ENCODE measurements around the gene FAM171A1.
A peak's percentile ranks its signal among the peaks of the same experiment; 100 is the strongest.

Gene FAM171A1

DNA sequence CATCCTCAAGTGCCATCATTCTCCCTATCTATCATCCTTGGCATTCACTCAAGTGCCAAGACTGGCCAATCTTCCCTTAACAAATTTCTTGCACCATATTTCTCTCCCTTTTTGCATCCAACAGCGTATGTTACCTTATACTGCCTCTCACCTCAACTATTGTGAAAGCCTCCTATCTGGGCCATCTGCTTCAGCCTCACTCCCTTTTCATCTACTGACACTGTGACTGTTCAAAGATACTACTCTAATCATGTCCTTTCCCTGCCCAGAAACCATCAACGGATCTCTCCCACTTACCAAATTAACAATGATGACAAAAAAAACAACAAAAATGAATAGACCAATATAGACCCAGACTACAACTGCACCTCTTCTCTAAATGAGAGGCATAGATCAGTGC lies 112.0 kb downstream of the FAM171A1 start:
- Histone ChIP-seq H4K20me1 (ENCODE audit: insufficient read depth, low read length) (no peaks in the 10 kb centered on the region), H3K4me3 (ENCODE audit: low read length) (no peak overlapping the region), H3K4me1 (ENCODE audit: low read length) (peaks cover 27% of the 10 kb centered on the region), H3K27ac (ENCODE audit: low read length) (no peak overlapping the region), H3K36me3 (replicated peaks; ENCODE audit: low read depth, low read length) (no peaks in the 10 kb centered on the region), H3K9ac (ENCODE audit: low read length) (no peak overlapping the region), H3K79me2 (ENCODE audit: low read length) (no peaks in the 10 kb centered on the region), H3K4me2 (ENCODE audit: low read length) (no peak overlapping the region), H3K27me3 (ENCODE audit: low read depth, low read length) (no peaks in the 10 kb centered on the region), H3K9me3 (ENCODE audit: insufficient read depth, low read length) (no peaks in the 10 kb centered on the region), H2AFZ (ENCODE audit: low read depth, low read length) (no peak overlapping the region)
- TF ChIP-seq EZH2phosphoT487 (IDR thresholded peaks at IDR 0.05; ENCODE audit: low read depth) = no peak
- TF ChIP-seq, protein P1, sequence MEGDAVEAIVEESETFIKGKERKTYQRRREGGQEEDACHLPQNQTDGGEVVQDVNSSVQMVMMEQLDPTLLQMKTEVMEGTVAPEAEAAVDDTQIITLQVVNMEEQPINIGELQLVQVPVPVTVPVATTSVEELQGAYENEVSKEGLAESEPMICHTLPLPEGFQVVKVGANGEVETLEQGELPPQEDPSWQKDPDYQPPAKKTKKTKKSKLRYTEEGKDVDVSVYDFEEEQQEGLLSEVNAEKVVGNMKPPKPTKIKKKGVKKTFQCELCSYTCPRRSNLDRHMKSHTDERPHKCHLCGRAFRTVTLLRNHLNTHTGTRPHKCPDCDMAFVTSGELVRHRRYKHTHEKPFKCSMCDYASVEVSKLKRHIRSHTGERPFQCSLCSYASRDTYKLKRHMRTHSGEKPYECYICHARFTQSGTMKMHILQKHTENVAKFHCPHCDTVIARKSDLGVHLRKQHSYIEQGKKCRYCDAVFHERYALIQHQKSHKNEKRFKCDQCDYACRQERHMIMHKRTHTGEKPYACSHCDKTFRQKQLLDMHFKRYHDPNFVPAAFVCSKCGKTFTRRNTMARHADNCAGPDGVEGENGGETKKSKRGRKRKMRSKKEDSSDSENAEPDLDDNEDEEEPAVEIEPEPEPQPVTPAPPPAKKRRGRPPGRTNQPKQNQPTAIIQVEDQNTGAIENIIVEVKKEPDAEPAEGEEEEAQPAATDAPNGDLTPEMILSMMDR (IDR thresholded peaks at IDR 0.05; ENCODE audit: low read depth, low read length) = no peak

DNA sequence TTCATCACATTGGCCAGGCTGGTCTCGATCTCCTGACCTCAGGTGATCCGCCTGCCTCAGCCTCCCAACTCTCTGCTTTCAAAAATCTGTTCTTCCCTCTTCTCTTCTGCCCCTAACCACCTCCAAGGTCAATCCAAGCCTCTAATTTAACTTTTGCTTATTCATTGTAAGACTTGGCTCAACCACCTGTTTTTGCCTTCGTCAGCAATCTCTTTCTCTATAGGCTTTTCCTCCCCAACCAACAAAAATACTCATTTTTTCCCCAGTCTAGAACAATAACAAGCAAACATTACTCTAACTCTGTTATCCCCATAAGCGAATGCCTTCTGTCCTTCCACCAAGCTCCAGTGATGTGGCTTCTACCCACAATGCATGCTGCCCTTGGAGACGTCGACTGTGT lies 112.8 kb downstream of the FAM171A1 start:
- H3K27me3 ChIP-seq (ENCODE audit: low read depth, low read length) = no peaks in the 10 kb centered on the region
- no peak overlapping the region for H2AFZ ChIP-seq (ENCODE audit: low read depth, low read length)
- H3K4me3 ChIP-seq (ENCODE audit: low read length) = no peak overlapping the region
- no peak overlapping the region for H3K9ac ChIP-seq (ENCODE audit: low read length)
- H3K79me2 ChIP-seq (ENCODE audit: low read length) = no peaks in the 10 kb centered on the region
- H3K4me2 ChIP-seq (ENCODE audit: low read length) = no peak overlapping the region
- TF ChIP-seq, protein P1 (IDR thresholded peaks at IDR 0.05; ENCODE audit: low read depth, low read length) = no peak
- no peak for TF ChIP-seq EZH2phosphoT487 (IDR thresholded peaks at IDR 0.05; ENCODE audit: low read depth)
- no peaks in the 10 kb centered on the region for H4K20me1 ChIP-seq (ENCODE audit: insufficient read depth, low read length)
- H3K27ac ChIP-seq (ENCODE audit: low read length) = no peak overlapping the region
- H3K9me3 ChIP-seq (ENCODE audit: insufficient read depth, low read length) = no peaks in the 10 kb centered on the region
- no peaks in the 10 kb centered on the region for H3K36me3 ChIP-seq (replicated peaks; ENCODE audit: low read depth, low read length)
- H3K4me1 ChIP-seq (ENCODE audit: low read length) = peaks cover 35% of the 10 kb centered on the region

DNA sequence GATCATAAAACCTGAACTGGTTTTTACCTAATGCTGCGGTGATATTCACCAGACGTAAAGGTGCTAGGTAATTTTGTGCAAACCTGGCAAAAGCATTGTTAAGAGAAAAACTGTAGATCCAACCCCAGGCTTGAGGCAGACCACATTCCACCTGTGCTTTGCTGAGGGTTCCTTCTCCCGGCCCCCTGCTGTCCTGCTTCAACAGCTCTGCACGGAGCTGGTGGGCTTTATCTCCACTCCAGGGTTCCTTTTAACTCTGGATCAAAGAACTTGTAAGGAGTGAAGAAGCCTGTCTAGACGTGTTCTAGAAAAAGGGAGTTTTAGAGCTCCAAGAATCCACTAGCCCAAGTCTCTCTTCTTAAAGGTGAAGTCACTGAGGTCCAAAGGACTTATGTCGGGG lies 115.1 kb downstream of the FAM171A1 start:
- Histone ChIP-seq H3K9ac (ENCODE audit: low read length) (no peak overlapping the region), H3K9me3 (ENCODE audit: insufficient read depth, low read length) (no peaks in the 10 kb centered on the region), H3K27me3 (ENCODE audit: low read depth, low read length) (no peaks in the 10 kb centered on the region), H4K20me1 (ENCODE audit: insufficient read depth, low read length) (no peaks in the 10 kb centered on the region), H3K4me3 (ENCODE audit: low read length) (no peak overlapping the region), H2AFZ (ENCODE audit: low read depth, low read length) (no peak overlapping the region), H3K79me2 (ENCODE audit: low read length) (no peaks in the 10 kb centered on the region), H3K4me1 (ENCODE audit: low read length) (peaks cover 26% of the 10 kb centered on the region), H3K4me2 (ENCODE audit: low read length) (no peak overlapping the region), H3K36me3 (replicated peaks; ENCODE audit: low read depth, low read length) (no peaks in the 10 kb centered on the region), H3K27ac (ENCODE audit: low read length) (no peak overlapping the region)
- TF ChIP-seq, protein P1 (IDR thresholded peaks at IDR 0.05; ENCODE audit: low read depth, low read length) = no peak
- no peak for TF ChIP-seq EZH2phosphoT487 (IDR thresholded peaks at IDR 0.05; ENCODE audit: low read depth)

DNA sequence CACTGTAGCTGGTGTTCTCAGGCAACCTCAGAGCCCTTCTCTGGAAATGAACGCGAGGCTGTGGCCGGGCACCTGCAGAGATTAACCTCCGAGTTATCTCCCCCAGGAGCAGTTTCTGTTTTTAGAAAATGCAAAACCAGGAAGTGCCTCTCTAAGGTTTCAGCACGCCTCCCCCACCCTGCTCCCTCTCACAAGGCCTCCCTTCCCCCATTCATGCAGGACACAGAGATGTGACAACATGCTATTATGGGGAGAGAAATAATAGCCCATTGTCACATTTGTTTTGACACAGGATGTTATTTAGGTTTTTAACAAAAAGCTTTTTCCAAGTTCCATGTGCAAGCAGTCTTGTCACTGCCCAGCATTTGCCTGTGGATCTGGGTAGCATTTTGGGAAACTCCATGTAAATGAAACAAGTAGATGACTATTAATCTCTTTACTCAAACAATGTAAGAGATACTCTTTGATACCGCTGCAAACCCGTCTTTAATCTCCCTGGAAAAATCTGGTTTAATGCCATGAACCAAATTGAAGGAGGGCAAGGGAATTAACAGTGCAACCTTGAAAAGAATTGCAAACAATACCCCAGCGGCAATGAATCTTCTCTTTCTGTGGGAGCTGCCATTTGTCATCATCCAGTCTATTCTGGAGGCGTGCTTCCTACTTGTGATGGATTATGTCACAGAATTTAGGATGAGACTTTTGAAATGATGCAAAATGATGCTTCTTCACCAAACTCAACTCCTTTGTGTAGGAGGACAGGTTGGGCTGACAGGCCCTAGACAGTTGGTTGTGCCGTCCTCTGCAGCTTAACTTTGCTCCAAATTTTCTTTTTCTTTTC lies 116.1 kb downstream of the FAM171A1 start:
- Histone ChIP-seq H3K4me2 (ENCODE audit: low read length) (peak overlapping the region; percentile 100), H3K27me3 (ENCODE audit: low read depth, low read length) (no peaks in the 10 kb centered on the region), H3K9ac (ENCODE audit: low read length) (peak overlapping the region; percentile 63), H2AFZ (ENCODE audit: low read depth, low read length) (peak overlapping the region; percentile 95), H3K9me3 (ENCODE audit: insufficient read depth, low read length) (no peaks in the 10 kb centered on the region), H3K27ac (ENCODE audit: low read length) (peak overlapping the region; percentile 57), H3K4me1 (ENCODE audit: low read length) (peaks cover 29% of the 10 kb centered on the region), H4K20me1 (ENCODE audit: insufficient read depth, low read length) (no peaks in the 10 kb centered on the region), H3K4me3 (ENCODE audit: low read length) (peak overlapping the region; percentile 90), H3K36me3 (replicated peaks; ENCODE audit: low read depth, low read length) (no peaks in the 10 kb centered on the region), H3K79me2 (ENCODE audit: low read length) (no peaks in the 10 kb centered on the region)
- no peak for TF ChIP-seq EZH2phosphoT487 (IDR thresholded peaks at IDR 0.05; ENCODE audit: low read depth)
- TF ChIP-seq, protein P1 (IDR thresholded peaks at IDR 0.05; ENCODE audit: low read depth, low read length) = no peak

Measured in OCI-LY3 (cell line).